Liver (tissue), 3 donors: ENCODE measurements around the gene STIM2.

Source experiments
- ATF3 ChIP-seq: IDR thresholded peaks from 2 replicates; pipeline ENCODE4 v1.6.1; 2016; ENCODE audit warnings: antibody characterized with exemption
- CTCF ChIP-seq: fragments of 150-350 bp; IDR thresholded peaks from 2 replicates; pipeline ENCODE4 v1.5.1; 2017; ENCODE audit warnings: improper control_type of control experiment, low read depth, low read length; ENCODE audit not compliant: missing input control
- FOXA1 ChIP-seq: IDR thresholded peaks from 2 replicates; pipeline ENCODE4 v1.6.1; 2016; ENCODE audit warnings: antibody characterized with exemption
- GABPA ChIP-seq, 2 donors: IDR thresholded peaks in 1 of 2; conservative IDR thresholded peaks in 1 of 2; 2 replicates each; pipeline ENCODE4 v1.6.1; 2016; ENCODE audit warnings: antibody characterized with exemption in 2 of 2, mild to moderate bottlenecking in 1 of 2, moderate library complexity in 1 of 2
- HNF4G ChIP-seq: IDR thresholded peaks from 2 replicates; pipeline ENCODE4 v1.6.1; 2016; ENCODE audit warnings: antibody characterized with exemption
- JUND ChIP-seq, 2 donors: IDR thresholded peaks; 2 replicates each; pipeline ENCODE4 v1.6.1; 2016; ENCODE audit warnings: antibody characterized with exemption in 2 of 2
- MAX ChIP-seq: IDR thresholded peaks from 2 replicates; pipeline ENCODE4 v1.6.1; 2016; ENCODE audit warnings: antibody characterized with exemption
- NR2F2 ChIP-seq: IDR thresholded peaks from 2 replicates; pipeline ENCODE4 v1.6.1; 2016; ENCODE audit warnings: antibody characterized with exemption
- RAD21 ChIP-seq, 2 donors: IDR thresholded peaks; 2 replicates each; pipeline ENCODE4 v1.6.1; 2016; ENCODE audit warnings: antibody characterized with exemption in 2 of 2, mild to moderate bottlenecking in 2 of 2
- REST ChIP-seq: IDR thresholded peaks from 2 replicates; pipeline ENCODE4 v1.6.1; 2016; ENCODE audit warnings: antibody characterized with exemption, mild to moderate bottlenecking
- SP1 ChIP-seq: IDR thresholded peaks from 2 replicates; pipeline ENCODE4 v1.6.1; 2018; ENCODE audit warnings: antibody characterized with exemption, mild to moderate bottlenecking
- TAF1 ChIP-seq: conservative IDR thresholded peaks from 2 replicates; pipeline ENCODE4 v1.6.1; 2016; ENCODE audit warnings: antibody characterized with exemption, mild to moderate bottlenecking
- YY1 ChIP-seq: IDR thresholded peaks from 2 replicates; pipeline ENCODE4 v1.6.1; 2016; ENCODE audit warnings: antibody characterized with exemption, mild to moderate bottlenecking
- ZBTB33 ChIP-seq: IDR thresholded peaks from 2 replicates; pipeline ENCODE4 v1.6.1; 2016; ENCODE audit warnings: antibody characterized with exemption
- donor health status: healthy.
- donor health status: healthy.

GRCh38 chr4:26955241-26955640 lies 94.6 kb downstream of the STIM2 start:
- TF ChIP-seq GABPA (IDR thresholded peaks at IDR 0.05 in 1 of 2, conservative IDR thresholded peaks at IDR 0.05 in 1 of 2) = no peak
- TF ChIP-seq ZBTB33 = no peak
- TF ChIP-seq CTCF = no peak
- no peak for TF ChIP-seq TAF1
- no peak for TF ChIP-seq JUND (IDR thresholded peaks at IDR 0.05)
- no peak for TF ChIP-seq REST
- TF ChIP-seq MAX = no peak
- TF ChIP-seq SP1 = no peak
- no peak for TF ChIP-seq RAD21 (IDR thresholded peaks at IDR 0.05)
- no peak for TF ChIP-seq ATF3
- no peak for TF ChIP-seq FOXA1
- no peak for TF ChIP-seq YY1
- TF ChIP-seq NR2F2 = no peak
- TF ChIP-seq HNF4G = no peak
